HG03139 (cell line): Measurements from ENCODE around the gene MEN1.

ENCODE experiments used
- ATAC-seq: cut with Tn5 transposase; IDR thresholded peaks from one replicate; pipeline ENCODE4 v1.9.1; 2021; ENCODE audit not compliant: unreplicated experiment

Gene MEN1

DNA sequence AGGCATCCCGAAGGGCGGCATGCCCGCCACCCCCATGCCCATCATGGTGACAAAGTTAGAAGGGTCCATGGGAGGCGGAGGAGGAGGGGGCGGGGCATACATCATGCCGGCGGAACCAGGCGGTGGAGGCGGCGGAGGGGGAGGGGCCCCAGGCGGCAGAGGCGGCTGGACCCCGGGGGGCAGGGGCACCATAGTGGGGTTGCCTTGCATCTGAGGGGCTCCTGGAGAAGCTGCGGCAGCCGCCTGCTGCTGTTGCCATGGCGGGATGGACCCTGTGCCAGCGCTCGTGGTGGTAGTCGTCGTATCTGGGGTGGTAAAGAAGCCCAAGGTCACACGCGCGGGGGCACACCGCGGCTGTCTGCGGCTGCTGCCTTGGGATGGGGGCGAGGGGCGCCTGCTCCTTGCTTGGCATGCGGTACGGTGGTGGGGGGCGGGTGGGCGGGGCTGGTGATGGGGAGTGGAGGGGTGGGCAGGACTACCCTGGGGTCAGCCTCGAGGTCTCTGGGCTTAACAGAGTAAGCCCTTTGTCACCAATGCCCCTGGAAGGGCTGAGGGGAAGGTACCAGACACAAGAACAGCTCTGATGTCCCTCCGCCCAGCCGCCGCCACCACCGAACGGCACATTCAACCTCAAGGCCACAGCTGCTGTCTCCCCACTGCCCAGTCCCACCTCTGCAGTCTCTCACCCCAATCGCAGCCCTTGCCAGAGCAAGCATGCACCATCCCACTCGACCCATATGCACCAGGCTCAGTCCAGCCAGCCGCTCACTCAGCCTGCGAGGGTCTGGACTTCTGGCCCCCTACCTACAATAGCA is 44.3 kb downstream of the MEN1 start:
- no peak for ATAC-seq

DNA sequence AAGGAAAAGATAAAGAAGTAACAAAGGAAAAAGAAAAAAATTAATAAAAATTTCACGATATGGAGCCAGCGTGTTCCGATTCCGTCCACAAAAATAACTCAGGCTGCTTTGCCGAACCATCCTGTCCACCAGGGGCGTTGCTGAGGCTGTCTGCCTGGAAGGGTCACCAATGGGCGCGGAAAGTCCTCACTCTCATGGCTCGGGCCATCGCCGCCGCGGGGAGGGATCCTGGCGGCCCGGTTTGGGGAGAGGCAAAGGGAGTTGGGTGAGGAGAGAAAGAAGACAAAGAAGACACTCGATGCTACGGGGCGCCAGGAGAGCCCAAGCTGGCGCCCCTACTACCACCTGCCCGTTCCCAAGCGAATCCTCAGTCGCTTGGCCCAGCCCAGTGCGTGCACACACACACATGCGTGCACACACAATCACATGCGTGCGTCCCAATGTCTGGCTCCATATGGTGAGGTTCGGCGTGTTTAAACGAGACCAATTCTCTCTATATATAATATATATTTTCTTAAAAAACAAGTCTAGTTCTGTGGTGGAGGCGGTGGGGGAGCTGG is 45.0 kb downstream of the MEN1 start:
- ATAC-seq = no peak

DNA sequence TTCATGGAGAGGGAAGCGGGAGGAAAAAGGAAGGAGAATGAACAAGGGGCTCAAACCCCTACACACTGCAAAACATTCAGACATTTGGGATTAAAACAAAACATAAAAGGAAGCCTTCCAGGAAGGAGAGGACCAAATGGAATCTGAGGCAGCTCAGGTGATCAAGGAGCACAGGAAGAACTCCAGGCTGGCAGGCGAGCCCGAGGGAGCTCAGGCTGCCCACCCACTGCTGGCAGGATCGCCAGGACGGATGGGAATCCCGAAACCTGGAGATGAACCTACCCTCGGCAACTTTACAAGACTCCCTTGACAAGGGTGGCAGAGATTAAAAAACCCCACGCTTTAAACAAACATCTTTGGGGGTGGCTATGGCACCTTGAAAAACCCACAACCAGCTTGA is 45.6 kb downstream of the MEN1 start:
- ATAC-seq = no peak

DNA sequence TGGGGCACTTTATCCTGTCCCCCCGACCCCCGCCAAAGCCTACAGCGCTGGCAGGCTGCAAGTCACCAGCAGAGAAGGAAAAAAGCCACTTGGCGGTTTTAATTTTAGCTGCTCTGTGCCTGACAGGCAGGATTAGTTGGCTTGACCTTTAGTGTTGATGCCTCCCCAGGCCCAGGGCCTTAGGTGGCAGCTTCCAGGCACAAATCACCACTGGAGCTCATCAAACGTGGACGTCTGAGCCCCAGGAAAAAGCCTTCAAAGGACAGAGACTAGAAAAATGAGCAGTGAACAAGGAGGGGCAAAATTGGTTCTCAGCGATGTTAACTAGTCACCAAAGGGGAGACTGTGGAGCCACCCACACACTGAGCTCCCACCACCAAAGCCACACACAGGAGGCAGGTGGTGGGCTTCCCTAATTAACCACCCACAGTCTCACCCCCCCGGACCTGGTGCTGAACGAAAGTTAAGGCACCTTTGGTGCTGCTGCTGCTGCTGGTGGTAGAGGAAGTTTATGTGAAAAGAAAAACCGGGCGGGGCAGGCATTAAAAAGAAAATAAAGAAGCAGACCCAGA is 46.2 kb downstream of the MEN1 start:
- ATAC-seq = no peak

DNA sequence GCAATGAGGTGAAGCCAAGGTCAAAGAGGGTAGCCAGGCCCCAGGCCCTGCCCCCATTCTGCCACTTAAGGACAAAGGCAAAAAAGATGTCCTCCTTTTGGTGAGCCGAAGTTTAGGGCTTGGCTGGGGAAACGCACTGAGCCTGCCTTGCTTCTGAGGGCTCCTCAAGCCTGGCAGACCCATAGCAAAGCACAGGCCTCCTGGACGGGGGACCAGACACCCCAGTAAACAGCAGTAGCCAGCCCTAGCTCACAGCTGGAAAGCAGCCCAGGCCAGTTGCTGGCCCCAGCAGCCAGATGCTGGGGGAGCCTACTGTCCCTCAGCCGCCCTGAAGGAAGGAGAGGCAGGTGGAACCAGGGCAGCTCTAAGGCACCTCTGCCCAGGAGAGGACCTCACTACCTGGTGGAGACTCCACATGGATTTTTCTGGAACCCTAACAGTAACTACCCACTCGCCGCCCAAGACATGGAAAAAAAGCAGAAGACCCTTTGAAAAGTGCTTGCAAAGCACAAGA is 46.8 kb downstream of the MEN1 start:
- no peak for ATAC-seq

DNA sequence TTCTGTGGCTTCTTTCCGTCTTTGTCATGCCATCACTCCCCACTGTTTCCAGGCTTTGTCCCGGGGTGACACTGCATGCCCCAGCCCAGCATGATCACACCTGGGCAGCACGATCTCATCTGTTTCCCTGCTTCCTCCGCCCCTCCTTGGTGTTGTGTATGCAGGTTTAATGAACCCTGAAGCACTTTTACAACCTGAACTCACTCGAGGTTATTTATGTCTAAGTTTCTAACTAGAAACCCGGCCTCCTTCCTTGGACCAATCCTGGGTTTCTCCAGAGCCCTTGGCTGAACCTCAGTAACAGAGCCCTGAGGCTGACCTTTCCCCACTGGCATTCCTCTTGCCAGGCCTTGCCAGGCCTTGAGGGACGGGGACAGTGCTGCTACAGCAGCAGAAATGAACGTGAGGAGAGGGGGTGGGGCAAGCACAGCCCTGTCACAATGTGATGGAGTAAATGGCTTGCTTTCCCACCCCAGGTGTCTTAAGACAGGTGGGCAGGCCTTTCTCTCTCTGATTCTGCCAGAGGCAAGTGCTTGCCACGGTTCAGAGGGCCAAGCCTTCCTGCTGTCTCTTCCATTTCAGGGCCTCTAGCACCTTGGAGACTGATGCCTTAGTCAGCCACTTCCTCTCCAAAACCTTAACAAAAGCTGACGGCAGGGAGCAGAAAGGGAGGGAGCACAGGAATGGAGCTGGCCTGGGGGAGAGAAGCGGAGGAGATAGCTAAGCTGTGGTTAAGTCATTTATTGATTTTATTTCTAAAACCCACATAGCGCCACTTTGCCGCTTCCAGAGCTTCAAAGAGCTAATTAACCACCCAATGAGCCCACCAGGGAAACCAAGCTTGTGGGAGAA is 47.5 kb downstream of the MEN1 start:
- ATAC-seq = no peak

DNA sequence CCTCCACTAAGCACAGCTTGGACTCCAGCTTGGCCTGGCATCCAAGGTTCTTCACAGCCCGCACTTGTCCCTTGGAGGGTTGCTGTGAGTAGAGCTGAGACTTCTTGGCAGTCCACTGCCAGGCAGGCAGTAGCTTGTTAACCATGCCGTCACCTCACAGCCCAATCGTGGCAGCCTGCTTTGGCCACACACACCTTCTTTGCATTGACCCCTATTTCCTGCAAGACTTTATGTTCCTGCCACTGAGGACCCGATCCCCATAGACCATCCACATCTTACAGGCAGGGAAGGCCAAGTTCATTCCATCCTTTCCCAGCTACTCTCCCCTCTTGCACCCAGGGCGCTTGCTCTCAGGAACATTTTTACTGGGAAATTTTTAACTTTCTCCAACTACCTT is 48.1 kb downstream of the MEN1 start:
- ATAC-seq = no peak

DNA sequence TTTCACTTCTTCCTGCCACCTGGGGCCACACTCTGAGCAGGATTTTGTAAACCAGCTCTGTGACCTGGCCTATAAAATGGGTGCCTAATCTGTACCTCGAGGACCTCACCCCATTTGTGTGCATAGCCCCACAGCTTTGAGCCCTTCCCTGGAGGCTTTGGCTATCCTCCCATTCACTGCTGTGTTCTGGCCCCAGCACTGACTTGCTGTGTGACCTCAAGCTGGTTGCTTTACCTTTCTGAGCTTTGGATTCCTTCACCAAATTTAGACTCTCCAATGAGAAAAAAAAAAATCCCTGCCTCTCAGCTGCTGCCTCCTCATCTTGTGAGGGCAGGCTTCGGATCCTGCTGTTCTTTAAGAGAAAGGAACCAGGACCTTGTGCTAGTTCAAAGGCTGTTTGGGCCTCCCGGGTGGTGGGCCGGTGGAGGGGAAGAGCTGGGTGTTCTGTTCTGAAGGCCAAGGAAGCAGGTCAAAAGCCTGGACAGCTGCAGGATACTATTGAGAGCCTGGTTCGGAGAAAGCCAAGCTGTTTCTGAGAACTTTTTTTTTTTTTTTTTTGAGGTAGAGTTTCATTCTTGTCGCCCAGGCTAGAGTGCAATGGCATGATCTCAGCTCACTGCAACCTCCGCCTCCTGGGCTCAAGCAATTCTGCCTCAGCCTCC is 49.5 kb downstream of the MEN1 start:
- no peak for ATAC-seq

DNA sequence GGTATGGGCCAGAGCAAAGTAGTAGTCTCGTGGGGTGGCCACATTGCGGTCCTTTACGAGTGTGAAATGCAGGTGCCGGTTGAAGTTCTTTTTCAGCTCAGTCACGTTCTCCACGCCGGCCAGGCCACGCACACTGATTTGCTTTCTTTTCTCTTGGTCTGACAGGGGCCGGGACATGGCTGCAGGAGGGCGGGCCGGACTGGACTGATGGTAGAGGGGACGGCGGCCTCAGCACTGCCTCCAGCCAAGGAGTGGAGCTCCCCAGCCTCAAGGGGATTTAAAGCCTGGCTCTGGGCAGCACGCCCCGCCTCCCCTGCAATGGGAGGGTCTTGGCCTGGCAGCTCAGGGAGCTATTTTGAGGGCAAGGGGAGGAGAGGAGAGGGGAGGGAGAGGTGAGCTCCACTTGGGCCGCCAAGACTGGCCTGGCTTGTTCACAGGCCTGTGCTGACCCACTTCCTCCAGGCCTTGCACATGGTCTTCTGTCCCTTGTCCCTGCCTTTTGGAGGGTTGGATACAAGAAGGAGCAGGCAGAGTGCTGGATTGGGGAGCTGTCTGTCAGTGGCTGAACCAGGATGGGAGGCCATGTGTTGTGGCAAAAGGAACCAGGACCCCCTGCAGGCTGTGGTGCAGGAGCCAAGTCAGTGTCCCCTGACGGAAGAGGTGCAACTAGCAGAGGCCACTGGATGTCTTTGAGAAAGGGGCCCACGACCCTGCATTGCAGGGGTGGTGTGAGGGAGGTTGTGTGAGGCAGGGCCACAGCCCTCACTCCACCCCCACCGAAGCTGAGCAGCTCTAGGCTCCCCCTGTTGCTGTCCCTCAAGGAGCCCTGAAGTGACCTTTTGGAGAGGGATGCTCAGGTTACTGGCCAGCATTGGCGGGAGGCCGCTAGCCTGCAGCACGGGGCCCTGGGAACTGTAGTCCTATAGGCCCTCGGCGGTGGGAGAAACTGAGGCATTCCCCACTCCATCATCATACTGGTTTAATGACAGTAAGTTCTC is 50.3 kb downstream of the MEN1 start, which contains the start of gene PYGM:
TSS of gene PYGM (minus strand) at position 253 of the 998 bp plus-strand sequence. CDS start at position 177, 76 bp downstream.
- no peak for ATAC-seq

DNA sequence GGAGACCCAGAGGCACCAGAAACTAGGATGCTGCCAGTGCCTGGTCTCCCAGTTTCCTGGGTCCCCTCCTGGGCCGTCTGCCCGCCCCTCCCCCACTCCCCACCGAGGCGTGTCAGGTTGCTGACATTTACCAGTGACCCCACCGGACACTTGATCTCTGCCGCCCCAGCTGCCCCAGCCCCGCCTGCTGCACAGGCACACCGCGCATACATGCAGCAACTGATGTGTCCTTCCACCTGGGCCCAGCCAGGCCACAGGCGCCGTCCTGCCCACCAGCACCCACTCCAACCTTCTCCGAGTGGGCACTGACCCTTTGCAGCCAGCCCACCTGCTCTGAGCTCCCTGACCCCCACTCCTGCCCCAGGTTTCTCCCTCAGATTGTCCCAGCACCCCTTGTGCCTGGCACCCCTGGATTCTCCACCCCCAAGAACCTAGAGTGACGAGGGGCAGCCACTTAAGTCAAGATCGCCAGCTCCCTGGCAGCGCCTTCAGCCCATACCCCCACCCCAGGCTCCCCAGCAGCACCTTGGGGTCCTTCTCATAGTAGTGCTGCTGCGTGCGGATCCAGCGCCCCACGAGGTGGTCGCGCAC is 51.1 kb downstream of the MEN1 start:
- ATAC-seq = no peak

DNA sequence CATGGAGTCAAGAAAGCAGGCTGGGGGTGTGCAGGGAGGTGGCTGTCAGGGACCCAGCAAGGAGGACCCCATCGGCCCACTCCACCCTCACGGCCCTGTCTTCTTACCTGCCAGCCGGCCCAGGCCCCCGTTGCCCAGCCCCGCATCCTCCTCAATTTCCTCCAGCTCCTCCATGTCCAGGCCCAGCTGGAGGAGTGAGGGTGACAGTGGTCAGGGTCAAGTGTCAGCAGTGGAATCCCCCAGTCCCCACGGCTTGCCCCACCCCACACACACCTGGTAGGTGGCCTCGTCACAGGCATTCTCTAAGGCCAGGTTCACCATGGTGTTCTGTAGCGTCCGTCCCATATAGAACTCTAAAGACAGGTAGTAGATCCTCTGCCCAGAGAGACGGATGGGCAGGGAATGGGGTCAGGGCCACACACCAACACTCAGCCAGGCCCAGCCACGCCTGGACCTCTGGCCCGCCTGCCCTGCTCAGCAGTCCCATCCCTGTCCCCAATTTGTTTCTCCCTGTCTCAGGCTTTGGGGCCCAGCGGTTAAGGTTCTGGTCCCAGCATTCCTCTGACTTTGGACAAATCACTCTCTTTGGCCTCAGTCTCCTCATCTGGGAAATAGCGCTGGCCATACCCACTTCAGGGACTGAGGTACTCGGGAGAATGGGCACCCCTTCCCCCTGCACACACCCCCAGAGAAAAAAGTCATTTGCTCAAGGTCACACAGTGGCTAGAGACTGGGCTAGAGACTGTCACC is 51.8 kb downstream of the MEN1 start:
- ATAC-seq = no peak

DNA sequence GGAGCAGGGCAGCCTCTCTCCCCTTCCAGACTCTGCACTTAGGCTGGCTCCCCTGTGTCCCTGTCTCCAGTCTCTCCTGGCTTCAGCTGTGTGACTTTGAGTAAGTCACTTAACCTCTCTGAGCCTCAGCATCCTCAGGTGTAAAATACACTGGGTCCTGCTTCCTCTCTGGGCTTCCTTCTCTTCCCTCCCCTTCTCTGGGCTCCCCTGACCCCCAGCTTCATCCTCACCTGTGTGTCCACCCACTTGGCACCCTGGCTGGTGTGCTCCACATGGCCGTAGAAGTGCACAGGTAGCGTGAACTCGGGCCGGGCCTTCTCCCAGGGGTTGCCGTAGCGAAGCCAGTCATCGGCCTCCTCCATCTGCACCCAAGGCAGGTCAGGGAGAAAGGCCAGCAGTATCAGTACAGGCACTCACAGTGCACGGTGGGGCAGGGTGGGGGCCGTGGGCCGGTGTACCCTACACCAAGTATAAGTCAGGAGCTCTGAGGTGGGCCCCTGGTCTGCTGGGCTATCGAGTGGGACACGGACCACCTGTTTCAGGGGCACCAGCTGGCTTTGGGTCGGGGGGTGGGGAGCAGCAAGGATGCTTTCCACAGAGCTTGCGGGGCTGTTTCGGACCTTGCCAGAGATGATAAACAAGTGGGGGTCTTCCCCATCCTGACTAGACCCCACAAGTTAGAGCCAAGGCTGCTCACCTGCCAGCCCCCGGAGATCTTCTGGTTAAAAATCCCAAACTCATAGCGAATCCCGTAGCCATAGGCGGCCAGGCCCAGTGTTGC is 52.6 kb downstream of the MEN1 start:
- ATAC-seq = no peak

DNA sequence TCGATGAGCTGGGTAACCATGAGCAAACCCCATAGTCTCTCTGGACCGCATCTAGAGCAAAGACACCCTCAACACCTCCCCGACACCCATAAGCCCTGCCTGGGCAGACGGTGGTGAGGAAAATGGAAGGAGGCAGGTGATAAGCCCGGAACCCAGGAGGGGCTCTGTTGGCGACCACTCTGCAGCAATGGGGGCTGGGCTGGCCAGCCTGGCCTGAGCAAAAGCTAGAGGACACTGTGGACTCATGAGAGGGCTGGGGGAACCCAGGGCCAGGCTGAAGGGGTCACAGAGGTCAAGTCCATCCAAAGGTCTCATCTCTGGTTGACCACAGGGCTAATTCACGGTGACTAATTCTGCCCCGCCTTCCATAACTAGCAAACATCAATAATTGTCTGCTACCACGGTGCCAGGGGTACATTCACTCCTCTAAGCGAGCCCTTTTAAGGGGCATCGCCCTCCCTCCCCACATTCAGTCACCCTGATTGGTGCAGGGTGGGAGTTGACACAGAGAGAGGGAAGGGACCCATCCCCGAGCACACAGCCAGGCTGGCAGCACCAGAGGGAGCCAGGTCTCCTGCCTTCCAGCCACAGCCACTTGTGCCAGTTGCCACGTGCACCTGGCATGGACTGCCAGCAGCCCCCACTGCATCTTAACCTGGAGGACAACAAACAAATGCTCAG is 54.5 kb downstream of the MEN1 start:
- no peak for ATAC-seq

DNA sequence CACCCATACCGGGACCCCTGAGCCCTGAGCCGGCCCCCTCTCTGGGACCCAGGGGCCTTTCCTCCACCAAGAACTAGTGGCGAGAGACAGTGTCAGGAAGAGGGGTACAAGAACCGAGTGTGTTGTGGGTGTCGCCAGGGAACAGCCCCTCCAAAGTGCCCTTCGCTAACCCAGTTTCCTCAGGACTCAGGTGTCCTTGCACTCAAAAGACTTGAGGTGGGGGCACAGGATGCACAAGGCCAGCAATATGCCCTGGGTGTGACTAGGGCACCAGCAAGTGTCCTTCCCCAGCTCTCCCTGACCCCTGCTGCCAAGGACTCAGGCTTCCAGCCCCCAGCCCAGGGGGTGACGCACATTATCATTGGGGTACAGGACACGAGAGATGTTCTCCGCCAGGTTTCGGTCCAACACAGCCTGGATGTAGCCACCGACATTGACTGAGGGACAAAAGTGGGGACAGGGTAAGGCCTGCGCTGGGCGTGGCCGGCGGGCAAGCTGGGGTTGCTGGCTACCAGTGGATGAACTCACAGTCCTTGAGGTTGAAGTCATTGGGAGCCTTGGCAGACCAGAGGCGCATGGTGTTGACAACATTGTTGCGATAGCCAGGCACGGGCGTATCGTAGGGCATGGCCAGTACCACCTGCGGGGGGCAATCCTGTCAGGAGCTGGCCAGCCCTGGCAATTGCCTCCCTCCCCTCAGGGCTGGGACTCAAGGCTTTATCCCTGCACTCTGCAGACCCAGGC is 55.3 kb downstream of the MEN1 start:
- no peak for ATAC-seq

DNA sequence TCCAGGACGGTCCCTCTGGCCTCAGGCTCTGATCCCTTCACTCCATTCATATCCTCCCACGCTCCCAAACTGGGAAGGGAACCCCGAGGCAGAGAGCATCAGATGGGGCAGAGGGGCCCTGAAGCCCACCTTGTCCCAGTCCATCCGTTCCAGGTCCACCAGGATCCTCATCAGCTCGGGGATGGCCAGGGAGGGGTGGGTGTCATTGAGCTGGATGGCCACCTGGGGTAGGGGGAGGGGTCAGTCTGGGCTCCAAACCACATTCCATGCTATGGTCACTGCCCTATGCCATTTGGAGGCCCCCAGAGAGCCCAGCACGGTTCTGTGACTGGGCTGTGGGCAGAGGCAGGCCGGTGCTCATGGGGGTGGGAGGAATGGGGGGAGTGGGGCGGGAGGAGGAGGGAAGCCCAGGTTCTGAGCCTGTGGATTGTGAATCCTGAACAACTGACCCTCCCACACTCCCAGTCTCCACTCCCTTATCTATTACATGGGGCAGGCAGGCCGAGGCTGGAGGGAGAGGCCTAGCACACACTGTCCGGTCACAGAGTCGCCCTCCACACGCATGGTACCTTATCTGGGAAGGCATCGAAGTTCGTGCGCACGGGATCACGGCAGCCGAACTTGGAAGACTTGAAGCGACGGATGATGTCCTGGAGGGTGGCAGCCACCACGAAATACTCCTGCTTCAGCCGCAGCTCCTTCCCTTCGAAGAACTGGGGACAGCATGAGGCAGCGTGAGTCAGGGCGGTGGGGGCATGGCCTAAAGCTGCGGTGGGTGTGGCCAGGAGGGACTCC is 56.0 kb downstream of the MEN1 start:
- no peak for ATAC-seq
